Pancreas (tissue), 10 donors: ENCODE measurements around the gene VENTX. TPM values are rescaled to one million over a fixed set of nuclear protein-coding genes. Genes with fewer than 3 reads are reported as not detected.
A peak's percentile ranks its signal among the peaks of the same experiment; 100 is the strongest.

Source experiments
- ATAC-seq, 4 donors: fragments of 200-7000 bp; cut with Tn5 transposase; one replicate each; pipeline versions ENCODE4 v1.8.0 to v1.9.1; 2020; ENCODE audit warnings: mild to moderate bottlenecking in 4 of 4, moderate library complexity in 4 of 4
- DNase-seq, 6 donors: peaks; one replicate each; pipeline ENCODE4 v3.0.0-alpha.2; 2020
- FAIRE-seq: peaks from 2 replicates; lab custom pipeline; 2012; peaks lifted over from hg19 to GRCh38; lab: Jason Lieb, UNC
- H3K27ac ChIP-seq, 4 donors: fragments of 200-600 bp; sonication (generic); 1 replicate in 3 of 4; 2 replicates in 1 of 4; pipeline versions ENCODE4 v1.5.0 to v1.8.0; 2020
- H3K27me3 ChIP-seq, 4 donors: fragments of 200-600 bp; one replicate each; pipeline ENCODE4 v1.8.0; 2021
- H3K36me3 ChIP-seq, 3 donors: fragments of 200-600 bp; sonication (generic) in 1 of 3; one replicate each; pipeline versions ENCODE4 v1.5.0 to v1.8.0; 2020 to 2021
- H3K4me1 ChIP-seq, 3 donors: fragments of 200-600 bp; one replicate each; pipeline ENCODE4 v1.8.0; 2021
- H3K4me3 ChIP-seq, 4 donors: fragments of 200-600 bp; sonication (generic) in 2 of 4; one replicate each; pipeline versions ENCODE4 v1.5.0 to v1.8.0; 2020 to 2021
- H3K9me3 ChIP-seq, 4 donors: fragments of 200-600 bp; one replicate each; pipeline ENCODE4 v1.8.0; 2021
- CTCF ChIP-seq, 4 donors: fragments of 200-600 bp; sonication (generic) in 3 of 4; IDR thresholded peaks; one replicate each; pipeline versions ENCODE4 v1.5.0 to v1.8.0; 2021; ENCODE audit warnings: antibody characterized with exemption in 4 of 4
- WGBS, 2 donors: extraction: QIAGEN DNeasy Blood & Tissue Kit; methylation state at CpG; one replicate each; pipeline ENCODE4 v1.1.7; 2013; 5-methylcytosine and 5-hydroxymethylcytosine counted together
- intact Hi-C, 3 donors: fragments of 100-400 bp; cut with DNase I; formaldehyde crosslinking; loops; one replicate each; pipeline versions ENCODE4 v1.11.1 to v1.14.2; 2022
- polyA plus RNA-seq, 2 donors: library from polyadenylated mRNA; stranded (reverse); fragments of 200-250 nt; gene quantifications; one replicate each; pipeline ENCODE4 v1.2.3, GENCODE V29; 2013
- total RNA-seq, 6 donors: library from RNA; stranded (reverse); fragmentation: NEBNext Ultra II Directional in 4 of 6; extraction: Animal tissue kit (Norgen Biotek cat#: 25700) in 4 of 6; gene quantifications; one replicate each; pipeline versions ENCODE4 v1.2.1 to v1.2.4, GENCODE V29; 2021 to 2023
- donor health status: healthy with polysubstance abuse.
- donor health status: DM: no; HTN: no; CAD: no; lungs with moderate emphysema.
- donor health status: DM: no; HTN: no; CAD: no.
- donor health status: control.
- donor health status: control.
- donor health status: Bipolar disorder and iron deficiency.
- donor health status: DM: yes; HTN: yes; CAD: no.
- donor health status: DM: no; HTN: no; CAD: no.
- donor health status: DM: no; HTN: no; CAD: no.
- donor health status: DM: yes; HTN: yes; CAD: no.

VENTX gene
- total and polyA plus RNA-seq, 8 donors: 0.09 to 1.3 (median 0.46) TPM

DNA sequence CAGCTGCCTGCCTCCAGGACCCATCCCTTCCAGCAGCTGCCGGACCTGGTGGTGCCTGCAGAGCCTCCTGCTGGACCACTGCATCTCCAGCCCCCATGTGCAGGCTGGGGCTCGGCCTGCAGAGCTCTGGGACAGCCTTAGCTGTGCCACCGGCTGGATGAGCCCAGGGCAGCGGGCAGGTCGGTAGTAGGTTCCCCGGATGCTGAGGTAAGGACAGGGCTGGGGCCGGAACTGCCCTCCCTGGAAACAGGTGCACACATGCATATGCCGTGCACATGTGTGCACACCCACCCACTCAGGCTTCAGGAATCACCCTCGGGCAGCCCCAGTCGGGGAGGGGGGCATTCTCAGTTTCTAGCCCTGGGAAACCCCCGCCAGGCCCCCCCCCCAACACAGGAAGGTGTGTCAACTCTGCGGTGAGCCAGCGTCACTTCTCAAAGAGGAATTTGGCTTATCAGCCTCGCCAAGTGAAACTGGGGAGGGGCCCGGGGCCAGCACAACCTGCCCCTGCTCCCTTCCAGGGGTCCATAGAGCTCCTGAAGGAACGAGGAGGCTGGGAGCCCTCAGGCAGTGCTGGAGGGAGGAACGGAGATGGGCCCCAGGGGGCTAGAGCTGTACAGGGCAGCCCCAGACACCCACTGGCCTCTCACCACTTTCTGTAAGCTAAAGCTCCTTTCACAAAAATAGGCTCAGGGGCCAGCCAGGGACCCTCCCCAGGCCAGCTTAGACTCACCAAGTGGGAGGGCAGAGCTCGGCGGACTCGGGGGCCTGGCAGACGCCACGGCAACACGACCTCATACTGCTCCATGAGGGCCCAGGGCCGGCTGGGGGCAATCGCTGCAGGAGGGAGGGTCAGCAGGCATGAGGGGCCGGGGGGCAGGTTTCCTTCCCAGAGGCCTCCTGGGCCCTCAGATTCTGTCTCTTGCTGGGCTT, 37.4 kb downstream of the VENTX start:
- WGBS, 2 donors: 70 to 77% methylated on average over 26 of the region's 26 CpGs
- intact Hi-C loops: no loop called here
- Histone ChIP-seq H3K9me3 (no peaks in the 10 kb centered on the region), H3K27ac (no peak overlapping the region), H3K36me3 (peaks cover 0 to 6% (median 0%) of the 10 kb centered on the region in 3 donors), H3K4me1 (peaks cover 13 to 20% (median 18%) of the 10 kb centered on the region in 3 donors), H3K27me3 (no peaks in the 10 kb centered on the region), H3K4me3 (peak overlapping the region in 1 of 4 donors; percentile 39)
- ATAC-seq (no peak), DNase-seq (peak in 1 of 6 donors; percentile 77), FAIRE-seq (no peak)
- no peak for TF ChIP-seq CTCF (IDR thresholded peaks at IDR 0.05)

- Histone ChIP-seq H3K27me3 (no peaks in the 10 kb centered on the region), H3K4me3 (peak overlapping the region in 1 of 4 donors; percentile 39), H3K36me3 (peaks cover 0 to 6% (median 0%) of the 10 kb centered on the region in 3 donors), H3K27ac (no peak overlapping the region), H3K9me3 (no peaks in the 10 kb centered on the region), H3K4me1 (peaks cover 13 to 20% (median 18%) of the 10 kb centered on the region in 3 donors)
- intact Hi-C loops: no loop called here
- FAIRE-seq (no peak), ATAC-seq (no peak), DNase-seq (no peak)
- no peak for TF ChIP-seq CTCF (IDR thresholded peaks at IDR 0.05)
- 68 to 70% methylated on average over 11 to 12 of the region's 12 CpGs for WGBS, 2 donors
Observed at GRCh38 chr10:133275684-133276092, 38.0 kb downstream of the VENTX start.

- no peak for FAIRE-seq
- Histone ChIP-seq H3K9me3 (no peaks in the 10 kb centered on the region), H3K36me3 (peaks cover 0 to 3% (median 0%) of the 10 kb centered on the region in 3 donors), H3K27ac (no peak overlapping the region), H3K4me1 (peaks cover 13 to 20% (median 18%) of the 10 kb centered on the region in 3 donors), H3K27me3 (no peaks in the 10 kb centered on the region), H3K4me3 (peak overlapping the region in 1 of 4 donors; percentile 39)
- intact Hi-C loops: no loop called here
- no peak for ATAC-seq
- no peak for DNase-seq
- no peak for TF ChIP-seq CTCF (IDR thresholded peaks at IDR 0.05)
- WGBS, 2 donors: 62 to 72% methylated on average over 5 to 6 of the region's 6 CpGs
Observed at GRCh38 chr10:133276100-133276434, 38.4 kb downstream of the VENTX start.

- peaks cover 0 to 5% (median 0%) of the 10 kb centered on the region in 3 donors for H3K36me3 ChIP-seq
- peak within 1 kb of the TSS in 1 of 4 donors; percentile 39 for H3K4me3 ChIP-seq
- no peaks in the 10 kb centered on the region for H3K27me3 ChIP-seq
- DNase-seq (peak in 1 of 6 donors; percentile 81), FAIRE-seq (no peak), ATAC-seq (peak in 3 of 4 donors; percentile 8 to 40 (median 10))
- H3K27ac ChIP-seq: peak within 1 kb of the TSS in 3 of 4 donors; percentile 54 to 86 (median 83)
- 29 to 31% methylated on average over 47 to 63 of the region's 63 CpGs for WGBS, 2 donors
- H3K4me1 ChIP-seq: peaks cover 13 to 20% (median 18%) of the 10 kb centered on the region in 3 donors
- TF ChIP-seq CTCF (IDR thresholded peaks at IDR 0.05): no peak
- no peaks in the 10 kb centered on the region for H3K9me3 ChIP-seq
- intact Hi-C loops: no loop called here
Observed at GRCh38 chr10:133276435-133277201, 39.0 kb downstream of the VENTX start, which contains the start of gene ADAM8. TSS of gene ADAM8 (minus strand) at chr10:133276868. CDS start at chr10:133276817, 51 bp downstream.
